ENCODE data around the gene IMPA2. TPM values are rescaled to one million over a fixed set of nuclear protein-coding genes. Genes with fewer than 3 reads are reported as not detected.

Gene IMPA2
- total RNA-seq, 1 experiment from 2014 or later = 34.8 TPM

GRCh38 chr18:12053289-12053688, 72.0 kb downstream of the IMPA2 start:
- H3K36me3 Mint-ChIP-seq (ENCODE audit: insufficient read depth, unreplicated experiment) = no peaks in the 10 kb centered on the region
- intact Hi-C loops (cut with micrococcal nuclease; ENCODE audit: unreplicated experiment) = no loop called here
- peaks cover 47% of the 10 kb centered on the region for H3K27me3 Mint-ChIP-seq (ENCODE audit: unreplicated experiment)
- H3K27ac Mint-ChIP-seq (ENCODE audit: unreplicated experiment) = no peak overlapping the region
- CTCF ChIA-PET = no interaction called here
- DNase-seq = no peak
- peaks cover 15% of the 10 kb centered on the region for H3K4me1 Mint-ChIP-seq (ENCODE audit: low read depth, unreplicated experiment)
- BruUV-seq (replicated peaks) = no TSS peak
- no peak overlapping the region for H3K4me3 Mint-ChIP-seq (ENCODE audit: low read depth, unreplicated experiment)
- TF ChIP-seq, protein P1, sequence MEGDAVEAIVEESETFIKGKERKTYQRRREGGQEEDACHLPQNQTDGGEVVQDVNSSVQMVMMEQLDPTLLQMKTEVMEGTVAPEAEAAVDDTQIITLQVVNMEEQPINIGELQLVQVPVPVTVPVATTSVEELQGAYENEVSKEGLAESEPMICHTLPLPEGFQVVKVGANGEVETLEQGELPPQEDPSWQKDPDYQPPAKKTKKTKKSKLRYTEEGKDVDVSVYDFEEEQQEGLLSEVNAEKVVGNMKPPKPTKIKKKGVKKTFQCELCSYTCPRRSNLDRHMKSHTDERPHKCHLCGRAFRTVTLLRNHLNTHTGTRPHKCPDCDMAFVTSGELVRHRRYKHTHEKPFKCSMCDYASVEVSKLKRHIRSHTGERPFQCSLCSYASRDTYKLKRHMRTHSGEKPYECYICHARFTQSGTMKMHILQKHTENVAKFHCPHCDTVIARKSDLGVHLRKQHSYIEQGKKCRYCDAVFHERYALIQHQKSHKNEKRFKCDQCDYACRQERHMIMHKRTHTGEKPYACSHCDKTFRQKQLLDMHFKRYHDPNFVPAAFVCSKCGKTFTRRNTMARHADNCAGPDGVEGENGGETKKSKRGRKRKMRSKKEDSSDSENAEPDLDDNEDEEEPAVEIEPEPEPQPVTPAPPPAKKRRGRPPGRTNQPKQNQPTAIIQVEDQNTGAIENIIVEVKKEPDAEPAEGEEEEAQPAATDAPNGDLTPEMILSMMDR (IDR thresholded peaks at IDR 0.05; ENCODE audit: unreplicated experiment) = no peak
- H3K9me3 Mint-ChIP-seq (ENCODE audit: low read depth, unreplicated experiment) = no peaks in the 10 kb centered on the region

DNA sequence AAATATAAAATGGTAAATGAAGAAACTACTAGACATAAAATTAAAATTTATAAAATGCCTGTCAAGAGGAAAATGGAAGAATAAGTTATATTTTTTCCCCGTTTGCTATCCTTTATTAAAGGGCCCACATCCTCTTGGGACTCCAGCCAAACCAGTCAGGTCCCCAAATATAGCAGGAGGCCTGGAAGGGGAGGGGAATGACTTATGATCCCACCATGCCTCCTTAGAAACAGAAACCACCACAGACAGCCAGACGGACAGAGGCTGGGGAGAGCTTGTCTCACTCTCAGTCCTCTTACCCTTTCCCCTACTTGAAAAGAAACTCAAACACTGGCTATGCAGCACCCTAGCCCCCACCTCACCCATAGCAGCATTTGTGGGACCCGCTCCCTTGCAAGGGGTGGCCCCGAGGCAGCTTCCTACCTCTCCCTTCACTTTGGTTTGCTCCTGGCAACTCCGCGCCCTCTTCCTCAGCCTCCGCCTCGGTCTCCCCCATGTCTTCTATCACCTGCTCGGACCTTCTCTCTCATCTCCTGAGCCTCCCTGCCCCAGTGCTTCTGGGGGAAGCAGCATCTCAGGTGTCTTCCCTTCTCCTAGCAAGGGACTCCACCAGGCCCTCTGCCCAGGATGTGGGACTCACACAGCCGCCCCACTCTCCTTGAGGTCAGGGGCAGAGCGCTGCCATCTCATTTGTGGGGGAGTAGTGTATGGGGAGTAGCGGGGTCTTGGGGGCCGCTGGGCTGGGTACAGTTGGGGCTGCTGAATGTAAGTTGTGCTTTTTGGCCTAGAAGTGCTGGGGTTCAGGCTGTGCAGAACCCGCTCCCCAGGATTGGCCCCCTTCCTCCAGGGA, 75.0 kb downstream of the IMPA2 start:
- H3K4me1 Mint-ChIP-seq (ENCODE audit: low read depth, unreplicated experiment) = no peaks in the 10 kb centered on the region
- TF ChIP-seq, protein P1 (IDR thresholded peaks at IDR 0.05; ENCODE audit: unreplicated experiment) = no peak
- no peaks in the 10 kb centered on the region for H3K9me3 Mint-ChIP-seq (ENCODE audit: low read depth, unreplicated experiment)
- BruUV-seq (replicated peaks) = no TSS peak
- H3K27ac Mint-ChIP-seq (ENCODE audit: unreplicated experiment) = no peak overlapping the region
- CTCF ChIA-PET = no interaction called here
- no peak overlapping the region for H3K4me3 Mint-ChIP-seq (ENCODE audit: low read depth, unreplicated experiment)
- H3K36me3 Mint-ChIP-seq (ENCODE audit: insufficient read depth, unreplicated experiment) = no peaks in the 10 kb centered on the region
- H3K27me3 Mint-ChIP-seq (ENCODE audit: unreplicated experiment) = peaks cover 27% of the 10 kb centered on the region
- DNase-seq = no peak
- intact Hi-C loops (cut with micrococcal nuclease; ENCODE audit: unreplicated experiment) = no loop called here

DNA sequence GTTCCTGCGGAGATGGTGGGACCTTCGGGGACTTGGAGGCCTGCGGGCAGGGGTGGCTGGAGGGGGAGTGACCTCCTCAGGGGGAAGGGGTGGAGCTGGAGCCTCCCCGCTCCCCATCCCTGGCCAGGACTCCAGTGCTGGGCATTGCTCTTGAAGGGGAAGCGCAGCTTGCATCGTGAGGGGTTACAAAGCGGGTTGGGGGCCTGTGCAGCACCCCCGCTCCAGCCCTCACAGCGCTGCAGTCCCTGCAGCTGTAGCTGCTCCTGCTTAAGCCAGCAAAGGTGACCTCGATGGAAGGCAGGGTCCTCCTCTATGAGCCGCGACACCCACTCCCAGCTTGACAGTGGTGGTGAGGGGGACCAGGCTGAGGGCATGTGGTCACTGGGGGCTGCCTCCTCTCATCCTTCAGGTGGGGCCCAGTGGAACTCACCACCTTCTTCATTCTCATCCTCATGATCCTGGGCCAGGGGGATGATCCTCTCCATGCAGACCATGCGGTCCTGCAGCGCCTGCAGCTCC, 75.6 kb downstream of the IMPA2 start:
- CTCF ChIA-PET = no interaction called here
- H3K9me3 Mint-ChIP-seq (ENCODE audit: low read depth, unreplicated experiment) = no peaks in the 10 kb centered on the region
- no peak overlapping the region for H3K27ac Mint-ChIP-seq (ENCODE audit: unreplicated experiment)
- H3K4me3 Mint-ChIP-seq (ENCODE audit: low read depth, unreplicated experiment) = no peak overlapping the region
- DNase-seq = no peak
- H3K36me3 Mint-ChIP-seq (ENCODE audit: insufficient read depth, unreplicated experiment) = no peaks in the 10 kb centered on the region
- BruUV-seq (replicated peaks) = no TSS peak
- H3K4me1 Mint-ChIP-seq (ENCODE audit: low read depth, unreplicated experiment) = no peaks in the 10 kb centered on the region
- TF ChIP-seq, protein P1 (IDR thresholded peaks at IDR 0.05; ENCODE audit: unreplicated experiment) = no peak
- intact Hi-C loops (cut with micrococcal nuclease; ENCODE audit: unreplicated experiment) = no loop called here
- H3K27me3 Mint-ChIP-seq (ENCODE audit: unreplicated experiment) = peaks cover 22% of the 10 kb centered on the region

DNA sequence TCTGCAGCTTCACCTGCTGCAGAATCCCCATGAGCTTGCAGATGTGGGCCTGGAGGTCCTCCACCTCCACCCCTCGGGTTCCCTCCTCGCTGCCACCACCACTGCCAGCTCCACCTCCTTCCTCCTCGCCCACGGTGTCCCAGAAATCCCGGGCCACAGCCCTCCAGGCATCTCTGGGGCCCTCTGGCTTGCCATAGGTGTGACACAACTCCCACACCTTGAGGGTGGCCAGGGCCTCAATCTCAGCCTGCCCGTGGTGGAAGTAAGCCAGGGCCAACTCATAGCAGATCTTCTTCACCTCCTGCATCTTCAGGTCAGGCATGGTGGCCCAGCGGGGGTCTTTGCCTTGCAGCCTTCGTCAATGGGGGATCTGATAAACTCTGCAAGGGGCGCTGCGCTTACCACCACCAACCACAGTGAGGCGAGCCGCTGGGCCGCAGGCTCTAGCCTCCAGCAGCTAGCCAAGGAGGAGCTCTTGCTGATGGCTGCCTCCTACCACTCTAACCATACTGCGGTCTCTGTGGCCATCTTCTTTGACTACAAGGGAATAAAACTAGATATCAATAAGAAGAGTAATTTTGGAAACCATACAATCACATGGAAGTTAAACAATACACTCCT, 76.2 kb downstream of the IMPA2 start:
- H3K4me1 Mint-ChIP-seq (ENCODE audit: low read depth, unreplicated experiment) = no peaks in the 10 kb centered on the region
- H3K27ac Mint-ChIP-seq (ENCODE audit: unreplicated experiment) = no peak overlapping the region

More for the DNA sequence above, 76.2 kb downstream of the IMPA2 start:
- H3K36me3 Mint-ChIP-seq (ENCODE audit: insufficient read depth, unreplicated experiment) = no peaks in the 10 kb centered on the region
- no peaks in the 10 kb centered on the region for H3K9me3 Mint-ChIP-seq (ENCODE audit: low read depth, unreplicated experiment)
- no peak overlapping the region for H3K4me3 Mint-ChIP-seq (ENCODE audit: low read depth, unreplicated experiment)
- no TSS peak for BruUV-seq (replicated peaks)
- intact Hi-C loops (cut with micrococcal nuclease; ENCODE audit: unreplicated experiment) = no loop called here
- CTCF ChIA-PET = no interaction called here
- peaks cover 17% of the 10 kb centered on the region for H3K27me3 Mint-ChIP-seq (ENCODE audit: unreplicated experiment)
- TF ChIP-seq, protein P1 (IDR thresholded peaks at IDR 0.05; ENCODE audit: unreplicated experiment) = no peak
- no peak for DNase-seq
